K562 (cell line): ENCODE measurements around the gene HYAL3. TPM values are rescaled to one million over a fixed set of nuclear protein-coding genes. Genes with fewer than 3 reads are reported as not detected.

ENCODE experiments used
- ATAC-seq: fragments of 200-7000 bp; cut with Tn5 transposase; 3 replicates; pipeline ENCODE4 v1.9.1; 2020; ENCODE audit warnings: moderate library complexity
- BruUV-seq: library from RNA; stranded (reverse); fragments of 400-500 nt; replicated peaks from 2 replicates; lab custom pipeline; 2021; lab: Mats Ljungman, UMichigan
- CTCF ChIA-PET: fragments of 300-600 bp; formaldehyde crosslinking; extraction: SDS; loops from one replicate; lab custom pipeline; 2021; ENCODE audit warnings: low intra/inter-chr PET ratio; lab: Yijun Ruan, JAX
- POLR2A ChIA-PET: fragments of 300-600, 350-650 bp; sonication (Branson Sonifier 250); formaldehyde crosslinking; extraction: SDS; loops from one replicate; lab custom pipeline; 2021; ENCODE audit warnings: antibody characterized with exemption, inconsistent platforms; lab: Yijun Ruan, JAX
- DNase-seq, 4 experiments: peaks; one replicate each; pipeline versions ENCODE4 v3.0.0 to v3.0.0-alpha.2; 2011 to 2018; ENCODE audit warnings: low spot score in 3 of 4, mixed read lengths in 3 of 4; ENCODE audit errors: extremely low read depth in 1 of 4
- FAIRE-seq: peaks from 2 replicates; lab custom pipeline; 2011; peaks lifted over from hg19 to GRCh38; lab: Jason Lieb, UNC
- H2AFZ ChIP-seq: 2 replicates; pipeline ENCODE4 v1.6.0; 2011; ENCODE audit warnings: low read depth, low read length, control low read depth, inconsistent platforms
- H3K27ac ChIP-seq: fragments of 200-600 bp; 3 replicates; pipeline ENCODE4 v1.8.0; 2011; ENCODE audit warnings: low read depth, mild to moderate bottlenecking, control low read depth, inconsistent platforms, low read length, moderate library complexity, mixed read lengths; ENCODE audit errors: extremely low read depth
- H3K27me3 ChIP-seq, 2 experiments: fragments of 300-600 bp in 1 of 2; 2 replicates in 1 of 2; 3 replicates in 1 of 2; pipeline versions ENCODE4 v1.6.0 to v1.8.0; 2011; ENCODE audit warnings: inconsistent platforms in 2 of 2, low read length in 2 of 2, mild to moderate bottlenecking in 1 of 2, mixed read lengths in 1 of 2, moderate library complexity in 1 of 2; ENCODE audit not compliant: control insufficient read depth in 2 of 2, insufficient read depth in 2 of 2
- H3K36me3 ChIP-seq: fragments of 300-600 bp; 3 replicates; pipeline ENCODE4 v1.8.0; 2011; ENCODE audit warnings: mild to moderate bottlenecking, low read length, inconsistent platforms; ENCODE audit not compliant: control insufficient read depth, insufficient read depth
- H3K4me1 ChIP-seq, 2 experiments: fragments of 200-600 bp in 1 of 2; replicated peaks in 1 of 2; 2 replicates in 1 of 2; 3 replicates in 1 of 2; pipeline versions ENCODE4 v1.5.1 to v1.8.0; 2011; ENCODE audit warnings: inconsistent platforms in 2 of 2, low read length in 2 of 2, mild to moderate bottlenecking in 1 of 2, mixed read lengths in 1 of 2, moderate library complexity in 1 of 2; ENCODE audit not compliant: control insufficient read depth in 2 of 2, insufficient read depth in 2 of 2
- H3K4me2 ChIP-seq: 2 replicates; pipeline ENCODE4 v1.6.1; 2011; ENCODE audit warnings: low read length, control low read depth, inconsistent platforms, mixed read lengths; ENCODE audit not compliant: insufficient read depth
- H3K4me3 ChIP-seq: fragments of 200-600 bp; sonication (generic), shearing (Covaris generic); 2 replicates; pipeline ENCODE4 v1.5.1; 2016; ENCODE audit warnings: control low read depth, inconsistent platforms
- H3K79me2 ChIP-seq: fragments of 200-600 bp; 3 replicates; pipeline ENCODE4 v1.8.0; 2011; ENCODE audit warnings: low read length, inconsistent platforms; ENCODE audit not compliant: control insufficient read depth, insufficient read depth
- H3K9ac ChIP-seq, 2 experiments: 2 replicates each; pipeline versions ENCODE4 v1.6.0 to v1.6.1; 2011; ENCODE audit warnings: low read depth in 2 of 2, low read length in 2 of 2, control low read depth in 1 of 2, inconsistent platforms in 1 of 2, mild to moderate bottlenecking in 1 of 2, mixed read lengths in 1 of 2; ENCODE audit not compliant: insufficient read depth in 1 of 2
- H3K9me1 ChIP-seq: one replicate; pipeline ENCODE4 v1.6.0; 2011; ENCODE audit warnings: inconsistent platforms, mild to moderate bottlenecking, low read length, moderate library complexity; ENCODE audit not compliant: control insufficient read depth, insufficient read depth
- H3K9me3 ChIP-seq: replicated peaks from 2 replicates; pipeline ENCODE4 v1.5.1; 2011; ENCODE audit warnings: low read depth, low read length, inconsistent platforms; ENCODE audit not compliant: control insufficient read depth, insufficient read depth
- H4K20me1 ChIP-seq: replicated peaks from 2 replicates; pipeline ENCODE4 v1.6.1; 2011; ENCODE audit warnings: low read length, inconsistent platforms, mixed read lengths; ENCODE audit not compliant: control insufficient read depth, insufficient read depth
- ARHGAP35 ChIP-seq: fragments of 450-650 bp; IDR thresholded peaks from 2 replicates; pipeline ENCODE4 v1.6.1; 2018; ENCODE audit not compliant: partially characterized antibody
- CC2D1A ChIP-seq: fragments of 450-650 bp; IDR thresholded peaks from 2 replicates; pipeline ENCODE4 v1.6.1; 2017; ENCODE audit warnings: mild to moderate bottlenecking
- E2F3 ChIP-seq: fragments of 250-450 bp; sonication (Bioruptor Pico); IDR thresholded peaks from 2 replicates; pipeline ENCODE4 v1.4.0; 2020; ENCODE audit warnings: mild to moderate bottlenecking
- NONO ChIP-seq, 2 experiments: fragments of 200-400 bp in 1 of 2; fragments of 450-650 bp in 1 of 2; formaldehyde crosslinking in 1 of 2; IDR thresholded peaks; 2 replicates each; pipeline ENCODE4 v1.6.1; 2017; ENCODE audit warnings: low read depth in 2 of 2, mild to moderate bottlenecking in 2 of 2, moderate library complexity in 2 of 2, low read length in 1 of 2
- PCBP1 ChIP-seq: fragments of 200-400 bp; formaldehyde crosslinking; IDR thresholded peaks from 2 replicates; pipeline ENCODE4 v1.6.1; 2018; ENCODE audit warnings: mild to moderate bottlenecking, low read depth, low read length; ENCODE audit not compliant: poor library complexity, severe bottlenecking
- RBM39 ChIP-seq: fragments of 200-400 bp; formaldehyde crosslinking; optimal IDR thresholded peaks from 2 replicates; pipeline ENCODE3; 2018; ENCODE audit warnings: low read depth, low read length
- TARDBP ChIP-seq: fragments of 450-650 bp; IDR thresholded peaks from 2 replicates; pipeline ENCODE4 v1.6.1; 2016
- ZBTB33 ChIP-seq: sonication (generic); formaldehyde crosslinking; IDR thresholded peaks from 2 replicates; pipeline ENCODE4 v1.8.1; 2023; ENCODE audit warnings: mild to moderate bottlenecking, missing genetic modification reagents
- ZBTB40 ChIP-seq, 2 experiments: fragments of 450-650 bp in 1 of 2; sonication (generic) in 1 of 2; formaldehyde crosslinking in 1 of 2; IDR thresholded peaks; 2 replicates each; pipeline versions ENCODE4 v1.7.1 to v1.9.0; 2016 to 2022; ENCODE audit warnings: inconsistent platforms in 1 of 2, mild to moderate bottlenecking in 1 of 2, missing genetic modification reagents in 1 of 2
- ZFP36 ChIP-seq: fragments of 150-350 bp; IDR thresholded peaks from 2 replicates; pipeline ENCODE4 v1.6.1; 2018; ENCODE audit warnings: low read length, low read depth; ENCODE audit not compliant: partially characterized antibody
- ZNF3 ChIP-seq: fragments of 250-450 bp; sonication (Bioruptor Pico); IDR thresholded peaks from 2 replicates; pipeline ENCODE4 v1.5.0; 2021; ENCODE audit warnings: mild to moderate bottlenecking, moderate library complexity
- WGBS: fragments of 100-300 bp; shearing (Covaris generic); methylation state at CpG from one replicate; pipeline ENCODE4 v1.1.6; 2016; ENCODE audit warnings: low coverage, mixed read lengths; ENCODE audit not compliant: insufficient coverage; ENCODE audit errors: missing lambda C conversion rate; 5-methylcytosine and 5-hydroxymethylcytosine counted together
- in situ Hi-C: fragments of 300-500 bp; cut with MboI; formaldehyde crosslinking; loops from 4 replicates; pipeline ENCODE4 v1.15.0; 2018; ENCODE audit warnings: inconsistent platforms, mixed read lengths
- intact Hi-C: fragments of 100-400 bp; cut with micrococcal nuclease; formaldehyde crosslinking; loops from 2 replicates; pipeline ENCODE4 v1.14.2; 2022
- polyA plus RNA-seq, 8 experiments: library from polyadenylated mRNA; depleted of rRNA in 4 of 8; stranded (reverse) in 5 of 8; unstranded in 3 of 8; fragments of >200 nt; fragmentation: Nextera tagmentation in 2 of 8; fragmentation: Illumina TruSeq in 1 of 8; extraction: Ambion mirVana in 2 of 8; extraction: Trizol in 1 of 8; gene quantifications; 2 replicates each; pipeline versions ENCODE4 v1.2.1 to v1.2.3, GENCODE V29; 2011 to 2014; ENCODE audit warnings: inconsistent platforms in 1 of 8, missing spikeins in 1 of 8
- total RNA-seq, 7 experiments: library from RNA; depleted of rRNA in 6 of 7; stranded (reverse); fragments of >200 nt in 6 of 7; fragmentation: Illumina TruSeq in 2 of 7; extraction: Trizol in 2 of 7; gene quantifications; 2 replicates each; pipeline versions ENCODE4 v1.2.1 to v1.2.3, GENCODE V29; 2011 to 2021; ENCODE audit warnings: low replicate concordance in 1 of 7

The HYAL3 gene
- total and polyA plus RNA-seq, 9 of the 15 experiments (the other 6 are each of a cell fraction or from before 2014, with no cell fraction given): 0.38 to 9.1 (median 6.8) TPM

DNA sequence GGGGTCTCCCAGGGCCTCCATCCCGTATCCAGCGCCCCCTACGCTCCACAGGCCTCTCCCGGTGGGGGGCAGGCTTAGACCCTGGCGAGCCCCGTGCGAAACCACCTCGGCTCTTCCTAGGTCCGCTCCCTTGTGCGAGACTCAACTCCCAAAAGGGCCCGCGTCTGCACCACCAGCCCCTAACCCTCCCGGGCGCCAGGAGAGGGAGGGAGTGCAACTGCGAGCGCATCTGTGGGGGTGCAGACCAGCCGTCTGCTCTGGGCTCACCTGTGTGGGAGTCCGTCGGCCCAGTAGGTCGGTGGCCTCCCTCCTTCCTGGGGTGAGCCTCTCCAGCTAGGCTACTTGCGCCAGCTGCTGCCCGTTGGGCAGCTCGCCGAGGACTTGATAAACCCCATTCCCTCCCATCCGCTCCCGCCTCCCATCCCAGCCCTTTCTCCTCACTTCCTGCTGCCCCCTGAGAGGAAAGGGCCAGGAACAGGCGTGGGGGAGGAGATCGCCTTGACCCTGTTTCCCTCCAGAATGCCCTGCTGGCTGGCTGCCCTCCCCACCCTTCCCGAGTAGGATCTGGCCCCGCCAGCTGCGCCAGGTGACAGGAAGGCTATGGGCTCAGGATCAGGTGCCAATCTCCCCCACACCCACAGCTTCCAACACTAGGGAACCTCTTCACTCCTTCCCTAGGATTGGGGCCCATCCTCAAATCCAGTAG is 23.3 kb upstream of the HYAL3 start, which contains the start of gene HYAL2:
HYAL2 (minus strand) TSS at position 360 of the 706 bp plus-strand sequence. CDS start 2,256 bp downstream, outside the sequence.
- Histone ChIP-seq H3K79me2 (peaks cover 32% of the 10 kb centered on the region), H3K4me2 (peak within 1 kb of the TSS; percentile 90), H3K27me3 (no peaks in the 10 kb centered on the region), H3K9ac (peak within 1 kb of the TSS; percentile 98), H3K4me3 (peak within 1 kb of the TSS; percentile 81), H3K9me1 (no peaks in the 10 kb centered on the region), H4K20me1 (no peaks in the 10 kb centered on the region), H2AFZ (peak within 1 kb of the TSS; percentile 99), H3K4me1 (peaks cover 25 to 66% of the 10 kb centered on the region in 2 experiments; a peak in 4 of 5 replicates), H3K36me3 (peaks cover 42% of the 10 kb centered on the region; the same call in 2 of the 3 replicates), H3K27ac (peak within 1 kb of the TSS; percentile 100), H3K9me3 (no peaks in the 10 kb centered on the region)
- WGBS: 84% methylated on average over 8 of the region's 31 CpGs
- ATAC-seq (no peak), FAIRE-seq (no peak), DNase-seq (no peak)
- CTCF ChIA-PET: no interaction called here
- POLR2A ChIA-PET: no interaction called here
- in situ Hi-C loops: no loop called here
- BruUV-seq: no TSS peak
- TF ChIP-seq TARDBP (no peak), ZNF3 (CRISPR knock-in tag) (no peak), PCBP1 (peak; percentile 14), NONO (IDR thresholded peaks at IDR 0.05; ENCODE audit: low read depth in 2 of 2, low read length in 1 of 2) (no peak), CC2D1A (no peak), E2F3 (CRISPR knock-in tag) (no peak), ZFP36 (no peak), ZBTB33 (CRISPR knock-in tag) (0 out of 2 replicates have a peak, but pooled peaks have one; percentile 9), ZBTB40 (IDR thresholded peaks at IDR 0.05) (no peak), ZBTB40 (CRISPR knock-in tag; IDR thresholded peaks at IDR 0.05) (no peak), ARHGAP35 (no peak), RBM39 (no peak)
- intact Hi-C loops: no loop called here
